ENCODE measurements around the gene TPP2. TPM values are rescaled to one million over a fixed set of nuclear protein-coding genes. Genes with fewer than 3 reads are reported as not detected.

TPP2 gene
- total and polyA plus RNA-seq, 4 donors = 14.0 to 55.6 (median 22.4) TPM

GRCh38 chr13:102642475-102642874 lies 45.7 kb downstream of the TPP2 start:
- TF ChIP-seq RAD21 (IDR thresholded peaks at IDR 0.05) (peak in 1 of 2 donors; percentile 50), FOXA2 (IDR thresholded peaks at IDR 0.05) (no peak)
- H3K4me3 ChIP-seq (ENCODE audit: low read depth in 1 of 3, low read length in 3 of 3) = no peak overlapping the region
- no peak for DNase-seq (ENCODE audit: low spot score)
- 30% methylated on average over 6 of the region's 6 CpGs for WGBS
- H3K9me3 ChIP-seq (ENCODE audit: control insufficient read depth in 4 of 4, low read length in 3 of 4) = no peaks in the 10 kb centered on the region
- no peaks in the 10 kb centered on the region for H3K27me3 ChIP-seq (ENCODE audit: control insufficient read depth in 4 of 4, insufficient read depth in 4 of 4, low read length in 3 of 4)
- peaks cover 5 to 67% (median 58%) of the 10 kb centered on the region in 4 donors for H3K36me3 ChIP-seq (ENCODE audit: control insufficient read depth in 4 of 4, insufficient read depth in 3 of 4, low read depth in 1 of 4, low read length in 3 of 4)
- H3K4me1 ChIP-seq (ENCODE audit: control insufficient read depth in 4 of 4, insufficient read depth in 4 of 4, low read length in 3 of 4) = peaks cover 2 to 11% (median 8%) of the 10 kb centered on the region in 4 donors
- H3K27ac ChIP-seq (ENCODE audit: low read depth in 1 of 2, low read length in 2 of 2) = no peak overlapping the region
- H3K9ac ChIP-seq (ENCODE audit: low read depth in 1 of 2, low read length in 2 of 2) = no peak overlapping the region

- no peaks in the 10 kb centered on the region for H3K27me3 ChIP-seq (ENCODE audit: control insufficient read depth in 4 of 4, insufficient read depth in 4 of 4, low read length in 3 of 4)
- no peak overlapping the region for H3K9ac ChIP-seq (ENCODE audit: low read depth in 1 of 2, low read length in 2 of 2)
- H3K27ac ChIP-seq (ENCODE audit: low read depth in 1 of 2, low read length in 2 of 2) = no peak overlapping the region
- H3K36me3 ChIP-seq (ENCODE audit: control insufficient read depth in 4 of 4, insufficient read depth in 3 of 4, low read depth in 1 of 4, low read length in 3 of 4) = peaks cover 3 to 68% (median 58%) of the 10 kb centered on the region in 4 donors
- TF ChIP-seq TAF1 (conservative IDR thresholded peaks at IDR 0.05) = no peak
- no peak for TF ChIP-seq HNF4A (conservative IDR thresholded peaks at IDR 0.05)
- no peak for TF ChIP-seq RXRA (IDR thresholded peaks at IDR 0.05)
- no peak for TF ChIP-seq MAX (IDR thresholded peaks at IDR 0.05)
- TF ChIP-seq RAD21 (IDR thresholded peaks at IDR 0.05) = no peak
- no peak for TF ChIP-seq CTCF (IDR thresholded peaks at IDR 0.05; ENCODE audit: low read depth, low read length, missing input control)
- no peak for TF ChIP-seq JUND (IDR thresholded peaks at IDR 0.05)
- TF ChIP-seq REST (IDR thresholded peaks at IDR 0.05) = no peak
- TF ChIP-seq ZBTB33 (IDR thresholded peaks at IDR 0.05) = no peak
- TF ChIP-seq YY1 (IDR thresholded peaks at IDR 0.05) = no peak
- TF ChIP-seq FOXA2 (IDR thresholded peaks at IDR 0.05) = no peak
- H3K4me3 ChIP-seq (ENCODE audit: low read depth in 1 of 3, low read length in 3 of 3) = no peak overlapping the region
- no peak for DNase-seq (ENCODE audit: low spot score)
- 94% methylated on average over 1 of the region's 1 CpG for WGBS
- H3K4me1 ChIP-seq (ENCODE audit: control insufficient read depth in 4 of 4, insufficient read depth in 4 of 4, low read length in 3 of 4) = peaks cover 2 to 11% (median 8%) of the 10 kb centered on the region in 4 donors
- no peaks in the 10 kb centered on the region for H3K9me3 ChIP-seq (ENCODE audit: control insufficient read depth in 4 of 4, low read length in 3 of 4)
Observed at GRCh38 chr13:102643656-102644055, 46.9 kb downstream of the TPP2 start.

All from liver (tissue), 9 donors.